Activated CD8-positive, alpha-beta T cell treated with anti-CD3 and anti-CD28 coated beads, Interleukin-2, amount 10 ng/mL, durations not matched to agents 7 days and 5 days (primary cell): ENCODE results near the gene MAGI3. TPM values are rescaled to one million over a fixed set of nuclear protein-coding genes. Genes with fewer than 3 reads are reported as not detected.

Experiments
- ATAC-seq: fragments of 150-1000 bp; cut with Tn5 transposase; one replicate; pipeline ENCODE4 v1.10.0; 2021; ENCODE audit warnings: moderate library complexity
- CTCF ChIA-PET: fragments of 350-600 bp; sonication (Branson Sonifier 250); formaldehyde crosslinking; loops from one replicate; lab custom pipeline; 2021; ENCODE audit warnings: antibody characterized with exemption; lab: Charles Lee
- POLR2A ChIA-PET: fragments of 350-600 bp; sonication (Branson Sonifier 250); formaldehyde crosslinking; loops from one replicate; lab custom pipeline; 2021; ENCODE audit warnings: antibody characterized with exemption; lab: Charles Lee
- DNase-seq: peaks from one replicate; pipeline ENCODE4 v3.0.0-alpha.2; 2020
- H3K27ac Mint-ChIP-seq: one replicate; pipeline ENCODE4 v1.8.0; 2021; ENCODE audit warnings: mild to moderate bottlenecking, mixed read lengths
- H3K27me3 Mint-ChIP-seq: one replicate; pipeline ENCODE4 v1.8.0; 2021; ENCODE audit warnings: low read depth, mixed read lengths
- H3K36me3 Mint-ChIP-seq: one replicate; pipeline ENCODE4 v1.8.0; 2021; ENCODE audit warnings: low read depth, mixed read lengths
- H3K4me1 Mint-ChIP-seq: one replicate; pipeline ENCODE4 v1.8.0; 2021; ENCODE audit warnings: low read depth, mixed read lengths
- H3K4me3 Mint-ChIP-seq: one replicate; pipeline ENCODE4 v1.8.0; 2021; ENCODE audit warnings: mild to moderate bottlenecking, mixed read lengths
- H3K9me3 Mint-ChIP-seq: one replicate; pipeline ENCODE4 v1.8.0; 2022; ENCODE audit warnings: mixed read lengths; ENCODE audit not compliant: insufficient read depth
- total RNA-seq, 2 experiments: library from RNA; stranded (reverse); gene quantifications; one replicate each; pipeline ENCODE4 v1.2.3, GENCODE V29; 2021

Gene MAGI3
- total RNA-seq = 1 to 10 TPM; 6.2 to 6.4 TPM

- Mint-ChIP-seq H3K4me1 (peaks cover 26% of the 10 kb centered on the region), H3K27ac (peak within 1 kb of the TSS; percentile 85), H3K36me3 (peaks cover 3% of the 10 kb centered on the region), H3K27me3 (peaks cover 32% of the 10 kb centered on the region), H3K9me3 (no peaks in the 10 kb centered on the region), H3K4me3 (peak within 1 kb of the TSS; percentile 83)
- DNase-seq (peak; percentile 95), ATAC-seq (peak; percentile 98)
- ChIA-PET CTCF (interaction anchor here (0.6 to 1.6 kb wide), 3 partner anchors 249 to 584 kb away, joined by 3 to 6 read pairs (median 4); partner anchors contain the start of gene LRIG2), POLR2A (no interaction called here)
Observed at GRCh38 chr1:113389953-113390834, at the start of gene MAGI3. TSS of gene MAGI3 (plus strand) at chr1:113390515. CDS start at chr1:113391034, 519 bp downstream.

- Mint-ChIP-seq H3K27ac (no peak overlapping the region), H3K9me3 (no peaks in the 10 kb centered on the region), H3K4me1 (no peaks in the 10 kb centered on the region), H3K27me3 (peaks cover 8% of the 10 kb centered on the region), H3K36me3 (no peaks in the 10 kb centered on the region), H3K4me3 (no peak overlapping the region)
- CTCF ChIA-PET = no interaction called here
- POLR2A ChIA-PET = no interaction called here
- DNase-seq (no peak), ATAC-seq (no peak)
Observed at GRCh38 chr1:113353580-113353979, 36.7 kb upstream of the MAGI3 start.

DNA sequence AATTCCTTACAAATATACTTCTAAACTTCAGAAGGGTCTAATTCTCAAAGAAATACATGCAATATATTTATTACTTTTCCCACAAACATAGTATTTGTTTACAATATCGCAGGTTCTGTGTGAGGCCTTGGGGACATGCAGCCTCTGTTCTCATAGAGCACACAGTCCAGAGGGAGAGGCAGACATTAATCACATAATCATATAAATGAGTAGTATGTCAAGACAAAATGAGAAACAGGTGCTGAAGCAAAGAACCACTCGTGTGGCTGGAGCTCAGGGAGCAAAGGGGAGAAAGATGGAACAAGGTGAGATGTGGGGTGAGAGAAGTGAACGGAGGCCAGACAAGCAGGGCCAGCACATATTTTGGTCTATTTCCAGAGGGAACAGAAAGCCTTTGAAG, 26.4 kb upstream of the MAGI3 start:
- Mint-ChIP-seq H3K27me3 (peaks cover 2% of the 10 kb centered on the region), H3K4me1 (peaks cover 4% of the 10 kb centered on the region), H3K4me3 (no peak overlapping the region), H3K9me3 (no peaks in the 10 kb centered on the region), H3K36me3 (no peaks in the 10 kb centered on the region), H3K27ac (no peak overlapping the region)
- ChIA-PET POLR2A (no interaction called here), CTCF (no interaction called here)
- no peak for ATAC-seq
- no peak for DNase-seq

GRCh38 chr1:113369040-113369439, 21.3 kb upstream of the MAGI3 start:
- no peak overlapping the region for H3K27ac Mint-ChIP-seq
- H3K27me3 Mint-ChIP-seq = peaks cover 6% of the 10 kb centered on the region
- CTCF ChIA-PET = no interaction called here
- DNase-seq (no peak), ATAC-seq (no peak)
- H3K4me1 Mint-ChIP-seq = peaks cover 9% of the 10 kb centered on the region
- no peaks in the 10 kb centered on the region for H3K9me3 Mint-ChIP-seq
- POLR2A ChIA-PET = no interaction called here
- no peaks in the 10 kb centered on the region for H3K36me3 Mint-ChIP-seq
- no peak overlapping the region for H3K4me3 Mint-ChIP-seq

DNA sequence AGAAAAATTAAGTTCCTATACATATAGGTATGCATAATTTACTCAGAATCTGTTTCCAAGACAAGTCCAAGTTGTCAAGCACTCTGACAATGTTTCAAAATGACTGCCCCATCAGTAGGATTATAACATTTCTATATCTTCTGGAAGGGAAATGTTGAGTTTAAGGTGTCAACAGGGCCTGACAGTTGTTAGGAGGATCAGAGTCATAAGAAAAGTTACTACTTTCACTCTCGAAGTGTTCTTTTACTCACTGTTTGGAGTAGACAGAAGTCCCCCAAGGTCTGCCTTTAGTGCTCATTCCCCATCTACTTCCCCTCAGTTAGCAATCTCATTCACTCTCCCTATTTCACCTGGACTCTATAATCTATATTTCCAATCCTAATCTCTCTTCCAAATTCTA, 20.6 kb upstream of the MAGI3 start:
- no peak overlapping the region for H3K27ac Mint-ChIP-seq
- ChIA-PET CTCF (no interaction called here), POLR2A (no interaction called here)
- peaks cover 6% of the 10 kb centered on the region for H3K27me3 Mint-ChIP-seq
- peaks cover 9% of the 10 kb centered on the region for H3K4me1 Mint-ChIP-seq
- H3K4me3 Mint-ChIP-seq = no peak overlapping the region
- H3K9me3 Mint-ChIP-seq = no peaks in the 10 kb centered on the region
- H3K36me3 Mint-ChIP-seq = no peaks in the 10 kb centered on the region
- ATAC-seq (no peak), DNase-seq (no peak)

DNA sequence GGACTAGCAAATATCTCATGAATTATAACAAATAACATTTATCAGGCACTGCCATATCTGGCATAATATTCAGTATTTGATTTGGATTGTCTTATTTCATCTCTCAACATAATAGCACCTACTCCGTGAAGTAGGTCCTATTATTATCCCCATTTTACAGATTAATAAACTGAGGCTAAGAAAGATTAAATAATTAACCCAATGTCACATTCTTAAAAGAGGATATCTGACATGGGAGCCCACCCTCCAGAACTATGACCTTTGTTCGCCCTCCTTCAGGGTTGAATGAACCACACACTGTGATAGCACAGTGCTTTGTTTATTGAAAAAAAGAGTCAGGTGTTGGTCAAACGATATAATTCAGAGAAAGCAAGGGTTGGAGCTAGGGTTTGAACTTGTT, 19.4 kb upstream of the MAGI3 start:
- Mint-ChIP-seq H3K9me3 (no peaks in the 10 kb centered on the region), H3K36me3 (no peaks in the 10 kb centered on the region), H3K4me3 (no peak overlapping the region), H3K27ac (no peak overlapping the region), H3K4me1 (peaks cover 9% of the 10 kb centered on the region), H3K27me3 (peaks cover 8% of the 10 kb centered on the region)
- ATAC-seq (no peak), DNase-seq (no peak)
- CTCF ChIA-PET = interaction anchor here (1.2 kb wide), 1 partner anchor 12 kb away, joined by 3 read pairs; no protein-coding TSS in a partner anchor
- POLR2A ChIA-PET = no interaction called here

GRCh38 chr1:113372546-113372945, 17.8 kb upstream of the MAGI3 start:
- no peak for DNase-seq
- POLR2A ChIA-PET = no interaction called here
- no peaks in the 10 kb centered on the region for H3K36me3 Mint-ChIP-seq

GRCh38 chr1:113373644-113374043, 16.7 kb upstream of the MAGI3 start:
- no peak overlapping the region for H3K4me3 Mint-ChIP-seq
- H3K27me3 Mint-ChIP-seq = peaks cover 10% of the 10 kb centered on the region
- ATAC-seq (no peak), DNase-seq (no peak)
- H3K27ac Mint-ChIP-seq = no peak overlapping the region
- H3K36me3 Mint-ChIP-seq = no peaks in the 10 kb centered on the region
- H3K4me1 Mint-ChIP-seq = peaks cover 8% of the 10 kb centered on the region
- POLR2A ChIA-PET = no interaction called here
- H3K9me3 Mint-ChIP-seq = no peaks in the 10 kb centered on the region
- CTCF ChIA-PET = no interaction called here

More at GRCh38 chr1:113372546-113372945, 17.8 kb upstream of the MAGI3 start:
- no peaks in the 10 kb centered on the region for H3K9me3 Mint-ChIP-seq
- no peak overlapping the region for H3K27ac Mint-ChIP-seq
- no peak overlapping the region for H3K4me3 Mint-ChIP-seq
- peaks cover 9% of the 10 kb centered on the region for H3K4me1 Mint-ChIP-seq
- no peak for ATAC-seq
- H3K27me3 Mint-ChIP-seq = peaks cover 11% of the 10 kb centered on the region
- CTCF ChIA-PET = no interaction called here

DNA sequence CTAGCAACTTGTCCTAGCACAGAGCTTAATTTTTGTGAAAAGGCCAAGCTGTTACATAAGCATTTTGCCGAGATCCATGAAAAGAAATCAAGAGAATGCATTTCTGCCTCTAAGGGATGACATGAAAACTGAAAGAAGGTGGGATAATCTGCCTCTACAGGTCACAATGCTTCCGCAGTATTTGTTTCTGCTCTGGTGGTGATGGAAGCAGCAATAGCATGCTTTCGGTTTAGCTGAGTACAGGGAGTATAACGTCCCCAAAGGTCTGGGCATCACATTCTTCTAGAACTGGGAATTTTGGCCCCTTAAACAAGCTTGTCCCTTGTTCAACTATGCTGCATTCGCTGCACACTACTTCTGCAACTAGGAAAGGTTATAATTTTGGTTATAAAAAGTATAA, 14.4 kb upstream of the MAGI3 start:
- H3K36me3 Mint-ChIP-seq = no peaks in the 10 kb centered on the region
- peaks cover 15% of the 10 kb centered on the region for H3K27me3 Mint-ChIP-seq
- DNase-seq (no peak), ATAC-seq (no peak)
- no peaks in the 10 kb centered on the region for H3K9me3 Mint-ChIP-seq
- H3K4me1 Mint-ChIP-seq = no peaks in the 10 kb centered on the region
- H3K4me3 Mint-ChIP-seq = no peak overlapping the region
- H3K27ac Mint-ChIP-seq = no peak overlapping the region
- POLR2A ChIA-PET = no interaction called here
- CTCF ChIA-PET = no interaction called here

DNA sequence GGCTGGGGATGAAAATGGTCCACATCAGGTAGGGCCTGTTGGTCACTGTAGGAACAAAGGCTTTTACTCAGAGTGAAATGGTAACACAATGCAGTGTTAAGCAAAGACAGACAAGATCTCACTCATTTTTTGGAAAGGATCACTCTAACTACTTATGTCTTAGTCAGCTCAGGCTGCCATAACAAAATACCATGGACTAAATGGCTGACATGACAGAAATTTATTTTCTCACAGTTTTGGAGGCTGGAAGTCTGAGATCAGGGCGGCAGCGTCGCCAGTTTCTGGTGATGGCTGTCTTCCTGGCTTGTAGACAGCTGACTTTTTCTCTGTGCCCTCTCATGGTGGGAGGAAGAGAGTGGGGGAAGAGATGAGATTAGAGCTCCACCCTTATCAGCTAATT, 10.2 kb upstream of the MAGI3 start:
- H3K27me3 Mint-ChIP-seq = peaks cover 16% of the 10 kb centered on the region
- ChIA-PET POLR2A (no interaction called here), CTCF (no interaction called here)
- DNase-seq (no peak), ATAC-seq (no peak)
- no peaks in the 10 kb centered on the region for H3K9me3 Mint-ChIP-seq
- H3K4me3 Mint-ChIP-seq = no peak overlapping the region
- H3K4me1 Mint-ChIP-seq = no peaks in the 10 kb centered on the region
- H3K27ac Mint-ChIP-seq = no peak overlapping the region
- H3K36me3 Mint-ChIP-seq = no peaks in the 10 kb centered on the region

- H3K4me1 Mint-ChIP-seq = peaks cover 26% of the 10 kb centered on the region
- POLR2A ChIA-PET = interaction anchor here (0.6 kb wide), 1 partner anchor 1124 kb away, joined by 5 read pairs; no protein-coding TSS in a partner anchor
- no peak overlapping the region for H3K4me3 Mint-ChIP-seq
- H3K36me3 Mint-ChIP-seq = peaks cover 3% of the 10 kb centered on the region
- CTCF ChIA-PET = interaction anchor here (1.6 kb wide), 1 partner anchor 316 kb away, joined by 6 read pairs; the partner anchor contains the start of gene LRIG2
- peaks cover 29% of the 10 kb centered on the region for H3K27me3 Mint-ChIP-seq
- no peak overlapping the region for H3K27ac Mint-ChIP-seq
- ATAC-seq = no peak
- H3K9me3 Mint-ChIP-seq = no peaks in the 10 kb centered on the region
- DNase-seq = no peak
Observed at GRCh38 chr1:113388017-113388620, 2.2 kb upstream of the MAGI3 start.
